Mammary epithelial cell (primary cell): ENCODE results near the gene IFI27L2.

Experiments
- CTCF ChIP-seq, 2 donors: IDR thresholded peaks in 1 of 2; conservative IDR thresholded peaks in 1 of 2; 2 replicates each; pipeline ENCODE4 v1.5.1; 2011 to 2012; ENCODE audit warnings: inconsistent platforms in 2 of 2, low read length in 2 of 2, mild to moderate bottlenecking in 2 of 2, control low read depth in 1 of 2, low read depth in 1 of 2; ENCODE audit not compliant: insufficient read depth in 1 of 2; ENCODE audit errors: extremely low read depth in 1 of 2
- EZH2 ChIP-seq: IDR thresholded peaks from 2 replicates; pipeline ENCODE4 v1.6.1; 2012; ENCODE audit warnings: low read length, inconsistent platforms, borderline replicate concordance

- no peak for TF ChIP-seq EZH2
- TF ChIP-seq CTCF (conservative IDR thresholded peaks at IDR 0.05 in 1 of 2, IDR thresholded peaks at IDR 0.05 in 1 of 2; ENCODE audit: extremely low read depth in 1 of 2, insufficient read depth in 1 of 2, low read depth in 1 of 2, low read length in 2 of 2), result no peak
Measured at GRCh38 chr14:94157197-94157596, 27.8 kb upstream of the IFI27L2 start.
